ENCODE data around the gene PTPRD.

Gene PTPRD

GRCh38 chr9:10612641-10613398, at the start of gene PTPRD:
TSS of gene PTPRD (minus strand) at chr9:10613002.
- DNase-seq (ENCODE audit: low spot score): no peak

GRCh38 chr9:10661994-10662393, 49.2 kb upstream of the PTPRD start:
- DNase-seq (ENCODE audit: low spot score): no peak

- DNase-seq (ENCODE audit: low spot score): no peak
Observed at GRCh38 chr9:10661376-10661775, 48.6 kb upstream of the PTPRD start.

DNA sequence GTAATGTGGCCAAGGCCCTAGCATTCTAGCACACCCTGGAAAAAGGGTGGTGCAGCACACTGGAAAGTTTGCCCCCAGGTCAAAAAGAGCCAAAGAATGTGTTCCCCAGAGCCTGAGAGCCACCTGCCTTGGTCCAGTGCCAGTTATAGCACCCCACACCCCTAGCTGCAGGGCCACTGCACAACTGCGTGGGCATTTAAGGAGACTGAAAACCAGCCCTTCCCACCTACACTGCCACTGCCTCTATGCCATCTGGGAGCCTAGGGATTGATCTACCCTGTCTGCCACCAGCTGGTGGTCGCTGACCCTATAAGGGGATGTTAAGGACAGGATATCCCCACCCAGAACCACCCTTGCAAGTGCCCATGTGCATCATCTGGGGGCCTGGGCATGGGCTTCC, 38.2 kb upstream of the PTPRD start:
- no peak for DNase-seq (ENCODE audit: low spot score)

DNA sequence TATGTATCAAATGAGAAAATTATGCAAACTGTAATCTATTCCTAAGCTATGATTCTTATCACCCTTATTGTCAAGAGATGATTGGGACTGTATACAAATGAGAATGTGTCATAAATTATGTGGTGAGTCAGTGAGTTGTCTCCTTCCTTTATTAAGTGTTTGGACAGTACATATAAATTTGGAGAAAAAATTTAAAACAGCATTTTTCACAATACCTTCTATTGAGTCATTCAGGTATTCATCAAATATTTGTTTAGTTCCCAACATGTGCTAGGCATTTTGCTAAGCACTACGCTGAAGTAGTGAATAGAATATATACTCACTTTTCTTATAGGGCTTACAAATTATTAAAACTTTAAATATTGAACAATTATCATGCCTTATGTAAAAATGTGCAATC, 36.3 kb upstream of the PTPRD start:
- no peak for DNase-seq (ENCODE audit: low spot score)

GRCh38 chr9:10633785-10634184, 21.0 kb upstream of the PTPRD start:
- no peak for DNase-seq (ENCODE audit: low spot score)

DNA sequence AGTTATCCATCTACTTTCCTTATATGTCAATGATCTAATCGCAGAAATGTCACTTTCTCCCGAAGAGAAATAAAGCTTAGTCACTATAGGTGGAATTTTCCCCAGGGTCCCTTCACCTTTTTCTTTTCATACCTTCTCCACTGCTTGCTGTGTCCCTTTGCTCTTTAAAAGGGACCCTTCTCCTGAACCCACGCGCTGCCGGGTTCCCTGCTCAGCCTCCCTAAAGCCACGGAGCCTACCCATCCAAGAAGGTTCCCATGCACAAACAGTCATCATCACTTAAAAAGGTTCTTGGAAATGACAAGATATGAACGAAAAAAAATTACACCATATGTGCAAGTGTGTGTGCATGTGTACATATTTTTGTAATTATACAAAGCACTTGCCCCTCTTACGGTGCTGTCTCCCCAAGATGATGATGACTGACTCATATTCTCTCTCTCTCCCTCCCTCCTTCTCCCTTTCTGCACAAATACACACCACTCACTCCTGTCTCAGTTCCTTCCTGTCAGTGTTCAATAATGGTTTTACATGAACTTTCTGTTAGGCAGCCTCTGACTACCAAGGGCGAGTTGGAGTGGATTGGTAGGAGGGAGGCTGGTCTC, 1.5 kb upstream of the PTPRD start:
- no peak for DNase-seq (ENCODE audit: low spot score)

DNA sequence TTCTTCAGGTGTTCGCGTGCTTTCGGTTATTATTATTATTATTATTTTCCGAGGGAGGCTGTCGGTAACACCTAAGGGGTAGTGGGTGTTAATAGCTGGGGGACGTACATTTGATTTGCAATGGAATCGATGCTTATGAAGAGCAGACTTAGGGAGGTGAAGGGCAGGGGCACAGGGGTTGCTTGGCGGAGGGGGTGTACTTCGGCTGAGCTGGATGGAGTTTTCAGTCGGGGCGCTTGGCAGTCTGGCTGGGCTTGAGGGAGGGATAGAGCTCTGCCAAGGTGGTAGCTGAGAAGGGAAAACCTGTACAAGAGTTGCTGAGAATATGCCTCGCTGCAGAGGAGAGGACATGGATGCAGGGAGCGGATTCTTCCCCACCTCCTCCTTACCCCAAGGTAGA, 617 bp upstream of the PTPRD start:
- DNase-seq (ENCODE audit: low spot score): no peak

DNA sequence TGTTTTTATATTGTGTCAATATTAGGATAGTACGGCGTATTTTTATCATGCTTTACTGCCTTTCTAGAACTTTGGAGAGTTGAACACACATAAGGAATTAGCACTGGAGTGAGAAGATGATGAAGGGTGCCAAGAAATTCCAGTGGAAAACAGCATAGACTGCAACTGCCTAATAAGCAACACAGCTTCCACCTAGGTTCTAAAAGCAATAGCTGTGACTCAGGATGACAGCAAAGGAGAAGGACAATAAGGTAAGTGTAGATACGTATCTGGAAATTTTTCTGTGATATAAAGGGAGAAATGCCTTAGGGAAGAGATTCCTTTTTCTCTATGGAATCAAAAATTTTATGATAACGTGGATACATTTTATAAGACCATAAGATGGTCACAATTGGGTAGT, 7.4 kb downstream of the PTPRD start:
- no peak for DNase-seq (ENCODE audit: low spot score)

DNA sequence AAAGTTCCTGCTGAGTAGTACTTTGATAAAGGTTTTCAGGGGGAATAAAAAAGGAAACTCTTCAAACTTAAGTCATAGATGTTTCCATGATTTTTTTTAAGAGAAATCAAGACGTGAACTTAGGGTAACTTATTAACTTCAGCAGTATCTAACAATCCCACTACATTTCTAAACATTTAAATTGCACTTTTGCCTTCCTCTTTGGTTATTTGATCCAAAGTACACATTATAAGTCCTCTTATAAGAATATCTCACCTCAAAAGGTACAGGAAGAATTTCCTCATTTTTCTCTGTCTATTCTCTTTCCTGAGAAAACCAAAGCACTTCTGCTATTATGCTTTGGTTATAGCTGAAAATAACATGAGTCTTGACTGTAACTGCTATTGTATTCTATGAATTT, 7.9 kb downstream of the PTPRD start:
- DNase-seq (ENCODE audit: low spot score): no peak

DNA sequence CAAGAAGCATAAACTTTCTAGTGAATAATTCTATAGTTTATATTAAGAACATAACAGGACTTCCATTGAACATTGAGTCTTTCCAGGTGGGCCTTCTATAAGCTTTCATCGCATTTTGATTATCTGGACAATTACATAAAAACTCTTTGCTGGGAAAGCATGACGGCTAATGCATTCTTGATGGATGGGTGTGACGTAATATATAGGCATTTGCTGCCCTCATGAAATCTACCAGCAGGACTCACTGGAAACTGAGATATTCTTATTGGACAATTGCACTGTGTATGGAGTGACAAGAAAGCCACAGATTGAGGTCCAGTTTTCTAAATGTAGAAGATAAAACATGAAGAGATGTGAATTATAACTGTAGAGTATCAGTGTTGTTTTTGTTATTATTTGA, 15.0 kb downstream of the PTPRD start:
- DNase-seq (ENCODE audit: low spot score): no peak

GRCh38 chr9:10594482-10594881, 18.3 kb downstream of the PTPRD start:
- no peak for DNase-seq (ENCODE audit: low spot score)

GRCh38 chr9:10586407-10586806, 26.4 kb downstream of the PTPRD start:
- DNase-seq (ENCODE audit: low spot score): no peak

DNA sequence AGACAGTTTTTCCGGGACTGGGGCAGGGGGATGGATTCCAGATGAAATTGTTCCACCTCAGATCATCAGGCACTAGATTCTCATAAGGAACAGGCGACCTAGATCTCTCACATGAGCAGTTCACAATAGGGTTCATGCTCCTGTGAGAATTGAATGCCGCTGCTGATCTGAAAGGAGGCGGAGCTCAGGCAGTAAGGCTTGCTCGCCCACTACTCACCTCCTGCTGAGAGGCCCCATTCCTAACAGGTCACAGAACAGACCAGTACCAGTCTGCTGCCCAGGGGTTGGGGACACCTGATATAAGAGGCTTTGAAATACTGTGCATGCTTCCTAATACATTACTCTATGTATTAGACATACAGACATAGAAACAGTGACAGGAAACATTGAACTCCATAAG, 41.1 kb downstream of the PTPRD start:
- DNase-seq (ENCODE audit: low spot score): no peak

GRCh38 chr9:10566848-10567247, 46.0 kb downstream of the PTPRD start:
- DNase-seq (ENCODE audit: low spot score): no peak

DNA sequence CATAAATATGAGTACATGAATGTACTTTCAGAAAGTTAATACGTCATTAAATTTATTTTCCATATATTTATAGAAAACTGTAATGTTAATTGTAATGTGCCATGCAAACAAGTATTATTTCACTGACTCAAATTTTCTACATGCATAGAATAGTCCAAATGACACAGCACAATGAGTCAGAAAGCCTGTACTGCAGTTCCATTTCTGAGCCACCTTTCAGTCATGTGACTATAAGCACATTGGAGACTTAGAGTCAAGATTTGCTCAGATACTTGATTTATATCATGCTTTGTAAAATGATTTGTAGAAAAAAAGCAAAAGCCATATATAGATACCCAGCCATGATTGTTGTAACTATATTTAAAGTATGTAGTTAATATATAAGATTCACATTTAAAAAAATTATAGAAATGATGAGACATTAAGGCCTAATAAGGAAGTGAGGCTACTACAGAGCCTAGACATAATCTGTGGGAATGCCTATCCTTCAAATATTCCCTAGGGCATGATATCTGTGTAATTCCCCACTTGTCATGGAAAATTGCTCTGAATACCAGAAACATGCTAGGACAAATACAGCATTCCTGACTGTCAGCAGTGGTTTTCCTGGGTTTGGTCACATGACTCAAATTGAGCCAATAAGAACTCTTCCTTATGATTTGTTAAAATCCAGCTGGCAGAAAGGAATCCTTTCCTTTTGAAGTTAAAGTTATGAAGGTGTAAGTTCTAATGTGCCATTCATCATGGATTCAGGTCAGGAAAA, 50.0 kb downstream of the PTPRD start:
- DNase-seq (ENCODE audit: low spot score): no peak

GRCh38 chr9:10548348-10548747, 64.5 kb downstream of the PTPRD start:
- no peak for DNase-seq (ENCODE audit: low spot score)

GRCh38 chr9:10538073-10538472, 74.7 kb downstream of the PTPRD start:
- no peak for DNase-seq (ENCODE audit: low spot score)

GRCh38 chr9:10534850-10535249, 78.0 kb downstream of the PTPRD start:
- no peak for DNase-seq (ENCODE audit: low spot score)

- DNase-seq (ENCODE audit: low spot score): no peak
Observed at GRCh38 chr9:10525972-10526371, 86.8 kb downstream of the PTPRD start.

DNA sequence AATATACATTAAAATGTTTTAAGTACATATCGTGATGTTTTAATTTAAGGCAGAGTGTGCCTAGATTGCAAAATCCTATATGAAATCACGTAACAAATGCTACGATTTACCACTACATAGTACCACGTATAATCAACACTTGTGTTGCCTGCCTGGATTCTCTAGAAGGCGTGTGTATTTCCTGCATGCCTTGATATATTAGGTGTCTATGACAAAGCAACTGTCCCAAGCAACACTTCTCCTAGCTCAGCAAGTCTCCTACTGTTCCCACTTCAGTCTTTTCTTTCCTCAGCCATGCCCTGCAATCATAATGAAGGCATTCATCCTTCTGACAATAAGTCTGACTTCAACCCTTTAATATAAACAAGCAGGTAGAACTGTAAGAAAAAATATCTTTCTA, 89.6 kb downstream of the PTPRD start:
- no peak for DNase-seq (ENCODE audit: low spot score)

- DNase-seq (ENCODE audit: low spot score): no peak
Observed at GRCh38 chr9:10512144-10512543, 100.7 kb downstream of the PTPRD start.

GRCh38 chr9:10488937-10489336, 123.9 kb downstream of the PTPRD start:
- DNase-seq (ENCODE audit: low spot score): no peak

All from CD4-positive, alpha-beta T cell treated with Interleukin-6 at 100 ng/mL for 8 hours (primary cell).